Measurements from ENCODE around the gene C3orf22. TPM values are rescaled to one million over a fixed set of nuclear protein-coding genes. Genes with fewer than 3 reads are reported as not detected.

C3orf22 gene
- total RNA-seq, 2 donors from 2014 or later = not detected

GRCh38 chr3:126568776-126569342 is 10.1 kb upstream of the C3orf22 start:
- Histone ChIP-seq H3K4me1 (no peaks in the 10 kb centered on the region), H3K9me3 (no peaks in the 10 kb centered on the region), H3K27me3 (no peaks in the 10 kb centered on the region), H3K36me3 (replicated peaks in 1 of 2; ENCODE audit: insufficient read depth in 1 of 2, low read depth in 2 of 2) (no peaks in the 10 kb centered on the region), H3K27ac (no peak overlapping the region), H3K4me3 (no peak overlapping the region)
- intact Hi-C loops (cut with DNase I) = no loop called here
- ATAC-seq (no peak), DNase-seq (no peak)
- 62 to 67% methylated on average over 2 to 3 of the region's 3 CpGs for WGBS, 2 donors
- no peak for TF ChIP-seq CTCF (IDR thresholded peaks at IDR 0.05)
- TF ChIP-seq POLR2A (IDR thresholded peaks at IDR 0.05) = no peak

- WGBS, 2 donors = 41 to 53% methylated on average over 9 to 10 of the region's 10 CpGs
- Histone ChIP-seq H3K4me3 (no peak overlapping the region), H3K27ac (no peak overlapping the region), H3K27me3 (no peaks in the 10 kb centered on the region), H3K4me1 (no peaks in the 10 kb centered on the region), H3K36me3 (replicated peaks in 1 of 2; ENCODE audit: insufficient read depth in 1 of 2, low read depth in 2 of 2) (no peaks in the 10 kb centered on the region), H3K9me3 (no peaks in the 10 kb centered on the region)
- DNase-seq (no peak), ATAC-seq (no peak)
- no peak for TF ChIP-seq CTCF (IDR thresholded peaks at IDR 0.05)
- no peak for TF ChIP-seq POLR2A (IDR thresholded peaks at IDR 0.05)
- intact Hi-C loops (cut with DNase I) = no loop called here
Observed at GRCh38 chr3:126567696-126568438, 9.1 kb upstream of the C3orf22 start.

- TF ChIP-seq POLR2A (IDR thresholded peaks at IDR 0.05) (no peak), CTCF (IDR thresholded peaks at IDR 0.05) (no peak)
- DNase-seq = no peak
- no peaks in the 10 kb centered on the region for H3K36me3 ChIP-seq (replicated peaks in 1 of 2; ENCODE audit: insufficient read depth in 1 of 2, low read depth in 2 of 2)
- H3K4me1 ChIP-seq = no peaks in the 10 kb centered on the region
- H3K4me3 ChIP-seq = no peak overlapping the region
- H3K9me3 ChIP-seq = peaks cover 0 to 7% (median 0%) of the 10 kb centered on the region in 3 donors
- H3K27me3 ChIP-seq = no peaks in the 10 kb centered on the region
- intact Hi-C loops (cut with DNase I) = no loop called here
- no peak for ATAC-seq
- H3K27ac ChIP-seq = no peak overlapping the region
- 68 to 73% methylated on average over 2 of the region's 2 CpGs for WGBS, 2 donors
Observed at GRCh38 chr3:126562737-126563276, 4.1 kb upstream of the C3orf22 start.

DNA sequence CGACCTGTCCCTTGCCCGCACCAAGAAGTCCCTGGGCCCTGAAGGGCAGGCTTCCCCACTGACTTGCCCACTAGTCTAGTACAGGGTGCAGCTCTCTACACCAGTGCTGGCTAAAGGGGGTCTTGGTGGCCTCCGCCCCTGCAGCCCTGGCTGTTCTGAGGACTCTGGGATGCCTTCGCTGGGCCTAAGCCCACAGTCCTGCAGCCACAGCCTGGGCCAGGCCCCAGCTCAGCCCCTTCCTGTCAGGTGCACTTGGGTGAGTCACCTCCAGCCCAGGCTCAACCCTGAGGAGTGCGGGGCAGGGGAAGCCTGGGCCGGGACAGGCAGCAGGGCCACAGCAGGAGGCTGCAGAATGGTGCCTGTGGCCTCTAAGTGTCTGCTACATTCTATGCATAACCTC is 971 bp downstream of the C3orf22 start:
- peaks cover 0 to 7% (median 0%) of the 10 kb centered on the region in 3 donors for H3K9me3 ChIP-seq
- no peak overlapping the region for H3K4me3 ChIP-seq
- 67 to 79% methylated on average over 3 to 5 of the region's 6 CpGs for WGBS, 2 donors
- no peaks in the 10 kb centered on the region for H3K27me3 ChIP-seq
- no peak overlapping the region for H3K27ac ChIP-seq
- ATAC-seq (no peak), DNase-seq (no peak)
- intact Hi-C loops (cut with DNase I) = no loop called here
- H3K4me1 ChIP-seq = no peaks in the 10 kb centered on the region
- no peaks in the 10 kb centered on the region for H3K36me3 ChIP-seq (replicated peaks in 1 of 2; ENCODE audit: insufficient read depth in 1 of 2, low read depth in 2 of 2)
- TF ChIP-seq CTCF (IDR thresholded peaks at IDR 0.05) (no peak), POLR2A (IDR thresholded peaks at IDR 0.05) (no peak)
